Gastroesophageal sphincter (tissue), 3 donors: ENCODE results near the gene FOCAD.

Source experiments
- POLR2A ChIP-seq, 2 donors: fragments of 450-650 bp; IDR thresholded peaks; one replicate each; pipeline ENCODE4 v1.6.1; 2017; ENCODE audit warnings: antibody characterized with exemption in 2 of 2, mild to moderate bottlenecking in 2 of 2, moderate library complexity in 1 of 2
- POLR2AphosphoS5 ChIP-seq: sonication (generic); formaldehyde crosslinking; IDR thresholded peaks from one replicate; pipeline ENCODE4 v1.6.1; 2017; ENCODE audit warnings: antibody characterized with exemption
- TF ChIP-seq, protein P1 (sequence below), 4 experiments: fragments of 200-600 bp in 2 of 4; fragments of 450-650 bp in 2 of 4; sonication (generic) in 1 of 4; IDR thresholded peaks; one replicate each; pipeline ENCODE4 v1.5.1; 2017 to 2019; ENCODE audit warnings: antibody characterized with exemption in 4 of 4, mild to moderate bottlenecking in 2 of 4, moderate library complexity in 2 of 4

DNA sequence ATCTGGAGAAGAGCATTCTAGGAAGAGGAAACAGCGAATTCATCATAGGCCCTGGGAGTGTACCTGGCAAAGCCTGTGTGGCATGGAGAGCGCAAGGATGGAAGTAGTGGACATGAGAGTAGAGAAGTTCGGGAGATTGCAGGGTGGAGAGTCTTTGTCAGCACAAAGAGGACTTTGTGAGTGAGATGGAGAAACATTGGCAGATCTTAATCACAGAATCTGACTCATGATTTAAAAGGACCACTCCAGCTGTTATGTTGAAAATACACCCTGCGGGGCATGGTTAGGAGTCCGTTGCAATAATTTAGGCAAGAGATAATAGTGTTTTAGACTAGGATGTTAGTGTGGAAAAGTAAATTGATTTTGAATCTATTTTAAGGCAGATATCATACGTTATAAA lies 230.5 kb downstream of the FOCAD start:
- TF ChIP-seq, protein P1, sequence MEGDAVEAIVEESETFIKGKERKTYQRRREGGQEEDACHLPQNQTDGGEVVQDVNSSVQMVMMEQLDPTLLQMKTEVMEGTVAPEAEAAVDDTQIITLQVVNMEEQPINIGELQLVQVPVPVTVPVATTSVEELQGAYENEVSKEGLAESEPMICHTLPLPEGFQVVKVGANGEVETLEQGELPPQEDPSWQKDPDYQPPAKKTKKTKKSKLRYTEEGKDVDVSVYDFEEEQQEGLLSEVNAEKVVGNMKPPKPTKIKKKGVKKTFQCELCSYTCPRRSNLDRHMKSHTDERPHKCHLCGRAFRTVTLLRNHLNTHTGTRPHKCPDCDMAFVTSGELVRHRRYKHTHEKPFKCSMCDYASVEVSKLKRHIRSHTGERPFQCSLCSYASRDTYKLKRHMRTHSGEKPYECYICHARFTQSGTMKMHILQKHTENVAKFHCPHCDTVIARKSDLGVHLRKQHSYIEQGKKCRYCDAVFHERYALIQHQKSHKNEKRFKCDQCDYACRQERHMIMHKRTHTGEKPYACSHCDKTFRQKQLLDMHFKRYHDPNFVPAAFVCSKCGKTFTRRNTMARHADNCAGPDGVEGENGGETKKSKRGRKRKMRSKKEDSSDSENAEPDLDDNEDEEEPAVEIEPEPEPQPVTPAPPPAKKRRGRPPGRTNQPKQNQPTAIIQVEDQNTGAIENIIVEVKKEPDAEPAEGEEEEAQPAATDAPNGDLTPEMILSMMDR (IDR thresholded peaks at IDR 0.05) = no peak
- TF ChIP-seq POLR2AphosphoS5 = no peak
- no peak for TF ChIP-seq POLR2A (IDR thresholded peaks at IDR 0.05)
